HG02588 (cell line): ENCODE results near the gene DUSP21.
"Not testable (repeated sequence)": the region's sequence is repeated elsewhere in the genome, so short reads cannot be mapped to it uniquely, and the experiment has no call there.

Experiments
- ATAC-seq: cut with Tn5 transposase; IDR thresholded peaks from one replicate; pipeline ENCODE4 v1.9.1; 2021; ENCODE audit warnings: mild to moderate bottlenecking, moderate library complexity; ENCODE audit not compliant: unreplicated experiment

DUSP21 gene

GRCh38 chrX:44875185-44875489, 31.3 kb downstream of the DUSP21 start:
- ATAC-seq: no peak

- no peak for ATAC-seq
Measured at GRCh38 chrX:44876086-44876485, 32.3 kb downstream of the DUSP21 start.

GRCh38 chrX:44876767-44877166, 32.9 kb downstream of the DUSP21 start:
- ATAC-seq: no peak

- no peak for ATAC-seq
Measured at GRCh38 chrX:44878780-44879179, 35.0 kb downstream of the DUSP21 start.

- no peak for ATAC-seq
Measured at GRCh38 chrX:44881549-44881948, 37.7 kb downstream of the DUSP21 start.

- no peak for ATAC-seq
Measured at GRCh38 chrX:44882635-44883034, 38.8 kb downstream of the DUSP21 start.

GRCh38 chrX:44884944-44885343, 41.1 kb downstream of the DUSP21 start:
- no peak for ATAC-seq

GRCh38 chrX:44889824-44890223, 46.0 kb downstream of the DUSP21 start:
- ATAC-seq: no peak

GRCh38 chrX:44890247-44890646, 46.4 kb downstream of the DUSP21 start:
- ATAC-seq: no peak

- not testable (repeated sequence) for ATAC-seq
Measured at GRCh38 chrX:44890687-44891086, 46.9 kb downstream of the DUSP21 start.

- ATAC-seq: no peak
Measured at GRCh38 chrX:44891642-44892041, 47.8 kb downstream of the DUSP21 start.
